Mesothelial cell of epicardium (in vitro differentiated cells): ENCODE data around the gene SRPRA. TPM values are rescaled to one million over a fixed set of nuclear protein-coding genes. Genes with fewer than 3 reads are reported as not detected.

Source experiments
- DNase-seq, 2 experiments: peaks; one replicate each; pipeline ENCODE4 v3.0.0; 2021; ENCODE audit warnings: low spot score in 2 of 2; ENCODE audit not compliant: unreplicated experiment in 2 of 2
- H3K27ac Mint-ChIP-seq: 2 replicates; pipeline ENCODE4 v1.8.0; 2021; ENCODE audit warnings: mixed read lengths
- H3K27me3 Mint-ChIP-seq: 2 replicates; pipeline ENCODE4 v1.8.0; 2021; ENCODE audit warnings: low read depth, mixed read lengths
- H3K36me3 Mint-ChIP-seq: 2 replicates; pipeline ENCODE4 v1.8.0; 2021; ENCODE audit warnings: mixed read lengths
- H3K4me1 Mint-ChIP-seq: 2 replicates; pipeline ENCODE4 v1.8.0; 2021; ENCODE audit warnings: mixed read lengths
- H3K4me3 Mint-ChIP-seq: 2 replicates; pipeline ENCODE4 v1.8.0; 2021; ENCODE audit warnings: mild to moderate bottlenecking, moderate library complexity, mixed read lengths
- H3K9me3 Mint-ChIP-seq: 2 replicates; pipeline ENCODE4 v1.8.0; 2021; ENCODE audit warnings: mixed read lengths
- total RNA-seq: library from RNA; stranded (reverse); gene quantifications from 3 replicates; pipeline ENCODE4 v1.2.1, GENCODE V29; 2021
- TF ChIP-seq, protein P1 (sequence below): fragments of 200-600 bp; sonication (generic); IDR thresholded peaks from one replicate; pipeline ENCODE4 v1.5.0; 2021; ENCODE audit warnings: antibody characterized with exemption; ENCODE audit not compliant: unreplicated experiment

Gene SRPRA
- total RNA-seq, 1 donor from 2014 or later, result 90.9 TPM

DNA sequence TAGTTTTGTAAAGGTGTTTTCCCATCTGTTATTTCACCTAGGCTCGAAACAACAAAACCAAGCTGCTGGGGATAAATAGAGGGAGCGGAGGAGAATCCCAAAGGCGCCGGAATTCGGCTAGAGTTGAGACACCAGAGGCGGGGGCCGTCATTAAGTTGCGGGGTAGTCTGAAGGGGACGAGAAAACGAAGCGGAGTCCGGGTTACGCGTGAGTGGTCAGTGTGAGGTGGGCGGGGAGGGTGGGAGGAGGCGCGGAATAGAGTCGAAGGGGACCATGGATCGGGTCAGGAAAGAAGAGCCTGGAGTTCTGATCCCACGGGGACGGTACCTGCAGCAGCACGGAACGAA is 361 bp downstream of the SRPRA start:
- DNase-seq, result no peak
- Mint-ChIP-seq H3K9me3 (no peaks in the 10 kb centered on the region), H3K4me1 (peaks cover 21% of the 10 kb centered on the region), H3K27ac (peak overlapping the region; percentile 99), H3K36me3 (peaks cover 28% of the 10 kb centered on the region), H3K27me3 (no peaks in the 10 kb centered on the region), H3K4me3 (peak overlapping the region; percentile 95)
- TF ChIP-seq, protein P1, sequence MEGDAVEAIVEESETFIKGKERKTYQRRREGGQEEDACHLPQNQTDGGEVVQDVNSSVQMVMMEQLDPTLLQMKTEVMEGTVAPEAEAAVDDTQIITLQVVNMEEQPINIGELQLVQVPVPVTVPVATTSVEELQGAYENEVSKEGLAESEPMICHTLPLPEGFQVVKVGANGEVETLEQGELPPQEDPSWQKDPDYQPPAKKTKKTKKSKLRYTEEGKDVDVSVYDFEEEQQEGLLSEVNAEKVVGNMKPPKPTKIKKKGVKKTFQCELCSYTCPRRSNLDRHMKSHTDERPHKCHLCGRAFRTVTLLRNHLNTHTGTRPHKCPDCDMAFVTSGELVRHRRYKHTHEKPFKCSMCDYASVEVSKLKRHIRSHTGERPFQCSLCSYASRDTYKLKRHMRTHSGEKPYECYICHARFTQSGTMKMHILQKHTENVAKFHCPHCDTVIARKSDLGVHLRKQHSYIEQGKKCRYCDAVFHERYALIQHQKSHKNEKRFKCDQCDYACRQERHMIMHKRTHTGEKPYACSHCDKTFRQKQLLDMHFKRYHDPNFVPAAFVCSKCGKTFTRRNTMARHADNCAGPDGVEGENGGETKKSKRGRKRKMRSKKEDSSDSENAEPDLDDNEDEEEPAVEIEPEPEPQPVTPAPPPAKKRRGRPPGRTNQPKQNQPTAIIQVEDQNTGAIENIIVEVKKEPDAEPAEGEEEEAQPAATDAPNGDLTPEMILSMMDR, result no peak

DNA sequence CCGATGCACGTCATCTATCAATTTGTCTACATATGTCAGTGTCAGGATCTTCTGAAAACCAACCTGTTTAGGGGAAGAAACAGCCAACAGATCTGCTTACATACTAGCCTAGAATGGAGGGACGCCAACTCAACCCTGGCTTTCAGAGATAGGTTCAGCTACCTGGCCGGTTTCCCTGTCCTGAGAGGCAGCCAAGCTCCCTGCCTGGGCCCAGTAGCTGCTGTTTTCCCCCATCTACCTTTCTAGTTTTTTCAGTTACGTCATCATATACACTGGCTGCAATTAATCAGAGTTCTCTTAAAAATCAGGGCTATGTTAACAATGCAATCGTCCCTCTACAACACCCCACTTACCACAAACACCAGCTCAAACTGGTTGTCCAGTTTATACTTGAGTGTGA is 1.0 kb downstream of the SRPRA start:
- TF ChIP-seq, protein P1, result no peak
- Mint-ChIP-seq H3K4me3 (peak overlapping the region; percentile 95), H3K27me3 (no peaks in the 10 kb centered on the region), H3K4me1 (peaks cover 21% of the 10 kb centered on the region), H3K9me3 (no peaks in the 10 kb centered on the region), H3K36me3 (peaks cover 28% of the 10 kb centered on the region), H3K27ac (peak overlapping the region; percentile 99)
- no peak for DNase-seq

GRCh38 chr11:126265811-126266210 is 2.9 kb downstream of the SRPRA start:
- Mint-ChIP-seq H3K9me3 (no peaks in the 10 kb centered on the region), H3K27me3 (no peaks in the 10 kb centered on the region), H3K4me3 (no peak overlapping the region), H3K27ac (no peak overlapping the region), H3K36me3 (peaks cover 30% of the 10 kb centered on the region), H3K4me1 (peaks cover 21% of the 10 kb centered on the region)
- TF ChIP-seq, protein P1, result no peak
- DNase-seq, result no peak

DNA sequence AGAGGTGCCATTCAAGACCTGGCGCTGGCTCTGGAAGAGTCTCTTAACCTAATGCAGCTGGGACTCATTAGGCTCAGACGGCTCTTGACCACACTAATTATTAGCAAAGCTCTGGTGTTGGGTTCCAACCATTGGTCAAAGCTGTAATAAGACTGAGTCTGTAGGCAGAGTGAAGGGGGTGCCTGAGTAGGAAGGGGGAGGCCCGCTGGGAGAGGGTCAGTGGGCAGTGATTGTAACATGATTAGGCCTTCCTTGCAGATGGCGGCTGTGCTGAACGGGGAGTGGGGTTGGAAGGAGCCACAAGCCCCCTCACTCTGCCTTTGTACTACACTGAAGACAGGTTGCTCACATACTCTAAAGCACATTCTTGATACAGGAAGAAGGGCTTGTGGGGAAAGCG is 5.2 kb downstream of the SRPRA start:
- no peak overlapping the region for H3K27ac Mint-ChIP-seq
- H3K36me3 Mint-ChIP-seq, result peaks cover 34% of the 10 kb centered on the region
- no peaks in the 10 kb centered on the region for H3K9me3 Mint-ChIP-seq
- TF ChIP-seq, protein P1, result no peak
- H3K4me3 Mint-ChIP-seq, result no peak overlapping the region
- peaks cover 9% of the 10 kb centered on the region for H3K4me1 Mint-ChIP-seq
- H3K27me3 Mint-ChIP-seq, result no peaks in the 10 kb centered on the region
- no peak for DNase-seq

DNA sequence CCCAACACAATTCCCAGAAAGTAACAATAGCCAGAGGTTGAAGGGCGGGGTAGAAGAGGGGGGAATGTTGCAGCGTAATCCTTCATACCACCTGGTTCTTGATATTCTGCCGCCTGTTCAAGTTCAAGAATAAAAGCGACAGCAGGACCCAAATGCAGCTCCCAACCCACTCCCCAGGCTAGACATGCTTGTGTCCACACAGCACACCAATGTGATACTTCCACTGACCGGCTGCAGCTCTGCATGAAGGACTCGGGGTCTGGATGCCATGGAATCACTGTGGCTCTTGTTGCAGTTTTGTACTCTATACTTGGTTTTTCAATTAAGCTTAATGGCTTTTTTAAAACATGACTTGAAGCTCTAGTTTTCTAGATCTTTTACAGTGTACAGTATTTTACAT is 6.5 kb downstream of the SRPRA start:
- TF ChIP-seq, protein P1, result no peak

GRCh38 chr11:126257764-126258163 is 10.9 kb downstream of the SRPRA start:
- no peaks in the 10 kb centered on the region for H3K27me3 Mint-ChIP-seq
- no peak overlapping the region for H3K27ac Mint-ChIP-seq
- peaks cover 33% of the 10 kb centered on the region for H3K36me3 Mint-ChIP-seq
- no peaks in the 10 kb centered on the region for H3K4me1 Mint-ChIP-seq
- no peak overlapping the region for H3K4me3 Mint-ChIP-seq
- no peaks in the 10 kb centered on the region for H3K9me3 Mint-ChIP-seq
- DNase-seq, result no peak
- TF ChIP-seq, protein P1, result no peak

More for the DNA sequence above, 6.5 kb downstream of the SRPRA start:
- Mint-ChIP-seq H3K9me3 (no peaks in the 10 kb centered on the region), H3K4me1 (peaks cover 2% of the 10 kb centered on the region), H3K27me3 (no peaks in the 10 kb centered on the region), H3K27ac (no peak overlapping the region), H3K4me3 (no peak overlapping the region), H3K36me3 (peaks cover 38% of the 10 kb centered on the region)
- no peak for DNase-seq
